ENCODE data around the gene ANP32E.

- TF ChIP-seq JUND (IDR thresholded peaks at IDR 0.05), result peak; percentile 93
- peak; percentile 69; the same call in 1 of the 2 replicates for TF ChIP-seq POLR2AphosphoS5 (IDR thresholded peaks at IDR 0.05; ENCODE audit: low read depth, low read length)
- TF ChIP-seq RFX5 (IDR thresholded peaks at IDR 0.05; ENCODE audit: low read length), result no peak
- TF ChIP-seq, protein P1, sequence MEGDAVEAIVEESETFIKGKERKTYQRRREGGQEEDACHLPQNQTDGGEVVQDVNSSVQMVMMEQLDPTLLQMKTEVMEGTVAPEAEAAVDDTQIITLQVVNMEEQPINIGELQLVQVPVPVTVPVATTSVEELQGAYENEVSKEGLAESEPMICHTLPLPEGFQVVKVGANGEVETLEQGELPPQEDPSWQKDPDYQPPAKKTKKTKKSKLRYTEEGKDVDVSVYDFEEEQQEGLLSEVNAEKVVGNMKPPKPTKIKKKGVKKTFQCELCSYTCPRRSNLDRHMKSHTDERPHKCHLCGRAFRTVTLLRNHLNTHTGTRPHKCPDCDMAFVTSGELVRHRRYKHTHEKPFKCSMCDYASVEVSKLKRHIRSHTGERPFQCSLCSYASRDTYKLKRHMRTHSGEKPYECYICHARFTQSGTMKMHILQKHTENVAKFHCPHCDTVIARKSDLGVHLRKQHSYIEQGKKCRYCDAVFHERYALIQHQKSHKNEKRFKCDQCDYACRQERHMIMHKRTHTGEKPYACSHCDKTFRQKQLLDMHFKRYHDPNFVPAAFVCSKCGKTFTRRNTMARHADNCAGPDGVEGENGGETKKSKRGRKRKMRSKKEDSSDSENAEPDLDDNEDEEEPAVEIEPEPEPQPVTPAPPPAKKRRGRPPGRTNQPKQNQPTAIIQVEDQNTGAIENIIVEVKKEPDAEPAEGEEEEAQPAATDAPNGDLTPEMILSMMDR (IDR thresholded peaks at IDR 0.05), result no peak
- TF ChIP-seq MAX (IDR thresholded peaks at IDR 0.05; ENCODE audit: low read depth), result peak; percentile 57
- no peak for TF ChIP-seq CHD2 (IDR thresholded peaks at IDR 0.05; ENCODE audit: low read length, partially characterized antibody)
- no peak for TF ChIP-seq MXI1 (IDR thresholded peaks at IDR 0.05; ENCODE audit: low read depth, low read length)
- TF ChIP-seq USF2 (IDR thresholded peaks at IDR 0.05; ENCODE audit: borderline replicate concordance, low read depth, low read length), result no peak
- TF ChIP-seq, protein P2, sequence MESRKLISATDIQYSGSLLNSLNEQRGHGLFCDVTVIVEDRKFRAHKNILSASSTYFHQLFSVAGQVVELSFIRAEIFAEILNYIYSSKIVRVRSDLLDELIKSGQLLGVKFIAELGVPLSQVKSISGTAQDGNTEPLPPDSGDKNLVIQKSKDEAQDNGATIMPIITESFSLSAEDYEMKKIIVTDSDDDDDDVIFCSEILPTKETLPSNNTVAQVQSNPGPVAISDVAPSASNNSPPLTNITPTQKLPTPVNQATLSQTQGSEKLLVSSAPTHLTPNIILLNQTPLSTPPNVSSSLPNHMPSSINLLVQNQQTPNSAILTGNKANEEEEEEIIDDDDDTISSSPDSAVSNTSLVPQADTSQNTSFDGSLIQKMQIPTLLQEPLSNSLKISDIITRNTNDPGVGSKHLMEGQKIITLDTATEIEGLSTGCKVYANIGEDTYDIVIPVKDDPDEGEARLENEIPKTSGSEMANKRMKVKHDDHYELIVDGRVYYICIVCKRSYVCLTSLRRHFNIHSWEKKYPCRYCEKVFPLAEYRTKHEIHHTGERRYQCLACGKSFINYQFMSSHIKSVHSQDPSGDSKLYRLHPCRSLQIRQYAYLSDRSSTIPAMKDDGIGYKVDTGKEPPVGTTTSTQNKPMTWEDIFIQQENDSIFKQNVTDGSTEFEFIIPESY (IDR thresholded peaks at IDR 0.05; ENCODE audit: borderline replicate concordance, low read depth), result no peak
- no peak for TF ChIP-seq EZH2phosphoT487 (IDR thresholded peaks at IDR 0.05; ENCODE audit: borderline replicate concordance, low read depth)
- no peak for TF ChIP-seq RCOR1 (IDR thresholded peaks at IDR 0.05; ENCODE audit: low read length)
- TF ChIP-seq, protein P3, sequence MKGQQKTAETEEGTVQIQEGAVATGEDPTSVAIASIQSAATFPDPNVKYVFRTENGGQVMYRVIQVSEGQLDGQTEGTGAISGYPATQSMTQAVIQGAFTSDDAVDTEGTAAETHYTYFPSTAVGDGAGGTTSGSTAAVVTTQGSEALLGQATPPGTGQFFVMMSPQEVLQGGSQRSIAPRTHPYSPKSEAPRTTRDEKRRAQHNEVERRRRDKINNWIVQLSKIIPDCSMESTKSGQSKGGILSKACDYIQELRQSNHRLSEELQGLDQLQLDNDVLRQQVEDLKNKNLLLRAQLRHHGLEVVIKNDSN (IDR thresholded peaks at IDR 0.05; ENCODE audit: borderline replicate concordance, low read depth), result no peak
- TF ChIP-seq FOSL2 (IDR thresholded peaks at IDR 0.05; ENCODE audit: borderline replicate concordance, low read depth), result peak; percentile 84
Measured at GRCh38 chr1:150192012-150192411, 43.9 kb downstream of the ANP32E start.

Measured in SK-N-SH (cell line).